ENCODE data around the gene MYADML2.

- TF ChIP-seq, protein P1, sequence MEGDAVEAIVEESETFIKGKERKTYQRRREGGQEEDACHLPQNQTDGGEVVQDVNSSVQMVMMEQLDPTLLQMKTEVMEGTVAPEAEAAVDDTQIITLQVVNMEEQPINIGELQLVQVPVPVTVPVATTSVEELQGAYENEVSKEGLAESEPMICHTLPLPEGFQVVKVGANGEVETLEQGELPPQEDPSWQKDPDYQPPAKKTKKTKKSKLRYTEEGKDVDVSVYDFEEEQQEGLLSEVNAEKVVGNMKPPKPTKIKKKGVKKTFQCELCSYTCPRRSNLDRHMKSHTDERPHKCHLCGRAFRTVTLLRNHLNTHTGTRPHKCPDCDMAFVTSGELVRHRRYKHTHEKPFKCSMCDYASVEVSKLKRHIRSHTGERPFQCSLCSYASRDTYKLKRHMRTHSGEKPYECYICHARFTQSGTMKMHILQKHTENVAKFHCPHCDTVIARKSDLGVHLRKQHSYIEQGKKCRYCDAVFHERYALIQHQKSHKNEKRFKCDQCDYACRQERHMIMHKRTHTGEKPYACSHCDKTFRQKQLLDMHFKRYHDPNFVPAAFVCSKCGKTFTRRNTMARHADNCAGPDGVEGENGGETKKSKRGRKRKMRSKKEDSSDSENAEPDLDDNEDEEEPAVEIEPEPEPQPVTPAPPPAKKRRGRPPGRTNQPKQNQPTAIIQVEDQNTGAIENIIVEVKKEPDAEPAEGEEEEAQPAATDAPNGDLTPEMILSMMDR (IDR thresholded peaks at IDR 0.05) = no peak
- no peak for TF ChIP-seq POLR2A (IDR thresholded peaks at IDR 0.05)
Measured at GRCh38 chr17:81891303-81891552, 55.8 kb downstream of the MYADML2 start.
